CD14-positive monocyte (primary cell): ENCODE measurements around the gene INHA. TPM values are rescaled to one million over a fixed set of nuclear protein-coding genes. Genes with fewer than 3 reads are reported as not detected.

ENCODE experiments used
- DNase-seq, 3 donors: peaks; one replicate each; pipeline ENCODE4 v3.0.0-alpha.2; 2011 to 2022
- H2AFZ ChIP-seq: 2 replicates; pipeline ENCODE4 v1.6.0; 2012; ENCODE audit warnings: mild to moderate bottlenecking, low read depth, low read length, inconsistent platforms; ENCODE audit not compliant: insufficient read depth, poor library complexity, severe bottlenecking
- H3K27ac ChIP-seq, 2 donors: 1 replicate in 1 of 2; 2 replicates in 1 of 2; pipeline ENCODE4 v1.5.1; 2012 to 2013; ENCODE audit warnings: low read length in 2 of 2, control low read depth in 1 of 2, inconsistent platforms in 1 of 2, low read depth in 1 of 2, mild to moderate bottlenecking in 1 of 2
- H3K27me3 ChIP-seq, 2 donors: one replicate each; pipeline versions ENCODE4 v1.6.0 to v1.6.1; 2011 to 2013; ENCODE audit warnings: low read length in 2 of 2; ENCODE audit not compliant: control insufficient read depth in 2 of 2, insufficient read depth in 2 of 2
- H3K36me3 ChIP-seq, 2 donors: replicated peaks in 1 of 2; 1 replicate in 1 of 2; 2 replicates in 1 of 2; pipeline versions ENCODE4 v1.5.1 to v1.6.1; 2012 to 2013; ENCODE audit warnings: low read length in 2 of 2, control low read depth in 1 of 2, inconsistent platforms in 1 of 2, mild to moderate bottlenecking in 1 of 2; ENCODE audit not compliant: insufficient read depth in 2 of 2, control insufficient read depth in 1 of 2
- H3K4me1 ChIP-seq, 2 donors: 1 replicate in 1 of 2; 2 replicates in 1 of 2; pipeline versions ENCODE4 v1.5.1 to v1.6.1; 2012 to 2013; ENCODE audit warnings: low read length in 2 of 2, control low read depth in 1 of 2, inconsistent platforms in 1 of 2, mild to moderate bottlenecking in 1 of 2, moderate library complexity in 1 of 2; ENCODE audit not compliant: insufficient read depth in 2 of 2, control insufficient read depth in 1 of 2
- H3K4me2 ChIP-seq: replicated peaks from 2 replicates; pipeline ENCODE3; 2012; ENCODE audit warnings: low read length, moderate library complexity, mild to moderate bottlenecking; ENCODE audit not compliant: poor library complexity, severe bottlenecking; ENCODE audit errors: extremely low read depth
- H3K4me3 ChIP-seq, 3 experiments: fragments of 200-600 bp in 1 of 3; sonication (generic) in 1 of 3; replicated peaks in 1 of 3; 1 replicate in 2 of 3; 2 replicates in 1 of 3; pipeline ENCODE4 v1.5.1; 2011 to 2013; ENCODE audit warnings: low read length in 3 of 3, mild to moderate bottlenecking in 3 of 3, control low read depth in 2 of 3, low read depth in 2 of 3, inconsistent platforms in 1 of 3, moderate library complexity in 1 of 3
- H3K79me2 ChIP-seq: 2 replicates; pipeline ENCODE4 v1.6.0; 2012; ENCODE audit warnings: mild to moderate bottlenecking, control low read depth, inconsistent platforms, low read length, moderate library complexity; ENCODE audit not compliant: insufficient read depth
- H3K9ac ChIP-seq: 2 replicates; pipeline ENCODE4 v1.6.0; 2017; ENCODE audit warnings: low read length, mild to moderate bottlenecking; ENCODE audit not compliant: insufficient read depth, poor library complexity, severe bottlenecking
- H3K9me3 ChIP-seq, 2 donors: replicated peaks in 1 of 2; 1 replicate in 1 of 2; 2 replicates in 1 of 2; pipeline versions ENCODE4 v1.5.1 to v1.6.1; 2012 to 2013; ENCODE audit warnings: low read length in 2 of 2, control low read depth in 1 of 2; ENCODE audit not compliant: control insufficient read depth in 1 of 2, insufficient read depth in 1 of 2
- H4K20me1 ChIP-seq: 2 replicates; pipeline ENCODE4 v1.6.0; 2012; ENCODE audit warnings: mild to moderate bottlenecking, low read length, control low read depth, moderate library complexity; ENCODE audit not compliant: insufficient read depth
- H3K27ac Mint-ChIP-seq, 7 donors: one replicate each; pipeline ENCODE4 v1.8.0; 2020; ENCODE audit warnings: mild to moderate bottlenecking in 7 of 7, mixed read lengths in 7 of 7, moderate library complexity in 6 of 7, inconsistent platforms in 2 of 7
- H3K27me3 Mint-ChIP-seq, 3 donors: one replicate each; pipeline ENCODE4 v1.8.0; 2021 to 2022; ENCODE audit warnings: low read depth in 3 of 3, mild to moderate bottlenecking in 3 of 3, mixed read lengths in 3 of 3, moderate library complexity in 3 of 3, inconsistent platforms in 1 of 3
- H3K36me3 Mint-ChIP-seq, 2 donors: one replicate each; pipeline ENCODE4 v1.8.0; 2020; ENCODE audit warnings: mixed read lengths in 2 of 2, inconsistent platforms in 1 of 2, mild to moderate bottlenecking in 1 of 2
- H3K4me1 Mint-ChIP-seq: one replicate; pipeline ENCODE4 v1.8.0; 2020; ENCODE audit warnings: mild to moderate bottlenecking, mixed read lengths
- H3K4me3 Mint-ChIP-seq, 2 donors: one replicate each; pipeline ENCODE4 v1.8.0; 2020; ENCODE audit warnings: mild to moderate bottlenecking in 2 of 2, mixed read lengths in 2 of 2, moderate library complexity in 1 of 2
- H3K9me3 Mint-ChIP-seq, 7 donors: one replicate each; pipeline ENCODE4 v1.8.0; 2020 to 2022; ENCODE audit warnings: mixed read lengths in 7 of 7, mild to moderate bottlenecking in 6 of 7, moderate library complexity in 6 of 7, inconsistent platforms in 2 of 7
- CTCF ChIP-seq: fragments of 200-600 bp; IDR thresholded peaks from one replicate; pipeline ENCODE4 v1.8.0; 2022; ENCODE audit warnings: antibody characterized with exemption, mild to moderate bottlenecking
- WGBS: methylation state at CpG from one replicate; pipeline ENCODE4 v1.1.5; 2013; ENCODE audit warnings: missing lambda C conversion rate; ENCODE audit not compliant: insufficient coverage; 5-methylcytosine and 5-hydroxymethylcytosine counted together
- intact Hi-C, 2 donors: fragments of 100-400 bp; cut with micrococcal nuclease; formaldehyde crosslinking; loops; one replicate each; pipeline versions ENCODE4 v1.15.0 to v1.15.1; 2023
- polyA plus RNA-seq, 3 donors: library from polyadenylated mRNA; depleted of rRNA in 1 of 3; unstranded in 2 of 3; stranded (reverse) in 1 of 3; fragments of 300-500 nt in 2 of 3; fragments of >200 nt in 1 of 3; fragmentation: Illumina TruSeq in 2 of 3; gene quantifications; 1 replicate in 2 of 3; 2 replicates in 1 of 3; pipeline ENCODE4 v1.2.3, GENCODE V29; 2012 to 2021

INHA gene
- polyA plus RNA-seq, 3 donors = not detected

DNA sequence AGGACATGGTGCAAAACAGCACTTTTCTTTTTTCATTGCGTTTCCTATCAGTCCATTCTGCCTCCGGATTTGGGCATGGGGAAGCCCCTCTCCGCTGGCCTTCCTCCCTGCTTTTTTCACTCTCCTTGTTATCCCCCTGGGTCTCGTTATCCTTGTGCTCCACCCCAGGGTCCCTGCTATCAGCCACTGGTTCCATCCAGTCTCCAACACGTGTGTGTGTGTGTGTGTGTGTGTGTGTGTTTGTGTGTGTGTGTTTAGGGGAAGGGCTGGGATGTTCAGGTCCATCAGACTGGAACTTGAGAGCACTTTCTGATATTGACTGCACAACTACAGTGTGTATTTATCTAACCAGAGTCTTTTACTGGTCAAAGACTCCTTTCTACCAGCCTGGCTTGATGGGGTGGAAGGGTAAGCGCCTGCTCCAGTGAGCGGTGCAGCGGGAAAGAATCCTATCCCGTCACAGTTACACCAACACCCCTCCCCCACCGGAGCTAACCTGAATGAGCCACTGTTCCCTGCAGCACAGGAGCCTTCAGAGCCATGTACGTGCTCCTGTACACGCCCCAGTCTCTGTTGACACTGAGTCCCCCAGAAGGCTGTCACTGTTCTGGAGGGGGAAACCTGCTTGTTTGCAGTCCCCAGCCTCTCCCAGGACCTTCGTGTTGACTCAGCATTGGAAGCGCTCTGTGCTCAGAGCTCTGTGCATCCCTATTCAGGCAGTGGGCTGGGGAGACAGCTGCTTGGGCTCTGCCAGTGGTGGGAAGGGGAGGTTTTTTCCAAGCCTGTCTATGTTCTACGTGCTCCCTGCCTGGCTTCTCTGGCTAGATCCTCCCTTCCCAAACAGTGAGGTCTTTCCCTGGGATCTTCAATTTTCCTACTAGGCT lies 4.6 kb downstream of the INHA start:
- no peak for DNase-seq
- H3K4me1 Mint-ChIP-seq = peaks cover 16% of the 10 kb centered on the region

More for the DNA sequence above, 4.6 kb downstream of the INHA start:
- Histone ChIP-seq H3K4me2 (no peak overlapping the region), H2AFZ (no peak overlapping the region), H3K79me2 (no peaks in the 10 kb centered on the region), H3K27me3 (peaks cover 7 to 20% of the 10 kb centered on the region in 2 donors), H4K20me1 (no peaks in the 10 kb centered on the region), H3K9ac (no peak overlapping the region), H3K36me3 (no peaks in the 10 kb centered on the region), H3K27ac (no peak overlapping the region), H3K4me3 (no peak overlapping the region), H3K4me1 (peaks cover 8 to 11% of the 10 kb centered on the region in 2 donors), H3K9me3 (no peaks in the 10 kb centered on the region)
- H3K9me3 Mint-ChIP-seq = peaks cover 0 to 5% (median 0%) of the 10 kb centered on the region in 7 donors
- H3K27ac Mint-ChIP-seq = no peak overlapping the region
- TF ChIP-seq CTCF = no peak
- H3K27me3 Mint-ChIP-seq = peaks cover 20 to 27% (median 25%) of the 10 kb centered on the region in 3 donors
- WGBS = 73% methylated on average over 8 of the region's 15 CpGs
- intact Hi-C loops = no loop called here
- peaks cover 0 to 3% of the 10 kb centered on the region in 2 donors for H3K36me3 Mint-ChIP-seq
- no peak overlapping the region for H3K4me3 Mint-ChIP-seq
